HG03175 (cell line): ENCODE results near the gene THTPA.

ENCODE experiments used
- ATAC-seq: cut with Tn5 transposase; IDR thresholded peaks from one replicate; pipeline ENCODE4 v1.9.1; 2021; ENCODE audit warnings: mild to moderate bottlenecking, moderate library complexity; ENCODE audit not compliant: unreplicated experiment

THTPA gene, protein sequence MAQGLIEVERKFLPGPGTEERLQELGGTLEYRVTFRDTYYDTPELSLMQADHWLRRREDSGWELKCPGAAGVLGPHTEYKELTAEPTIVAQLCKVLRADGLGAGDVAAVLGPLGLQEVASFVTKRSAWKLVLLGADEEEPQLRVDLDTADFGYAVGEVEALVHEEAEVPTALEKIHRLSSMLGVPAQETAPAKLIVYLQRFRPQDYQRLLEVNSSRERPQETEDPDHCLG

DNA sequence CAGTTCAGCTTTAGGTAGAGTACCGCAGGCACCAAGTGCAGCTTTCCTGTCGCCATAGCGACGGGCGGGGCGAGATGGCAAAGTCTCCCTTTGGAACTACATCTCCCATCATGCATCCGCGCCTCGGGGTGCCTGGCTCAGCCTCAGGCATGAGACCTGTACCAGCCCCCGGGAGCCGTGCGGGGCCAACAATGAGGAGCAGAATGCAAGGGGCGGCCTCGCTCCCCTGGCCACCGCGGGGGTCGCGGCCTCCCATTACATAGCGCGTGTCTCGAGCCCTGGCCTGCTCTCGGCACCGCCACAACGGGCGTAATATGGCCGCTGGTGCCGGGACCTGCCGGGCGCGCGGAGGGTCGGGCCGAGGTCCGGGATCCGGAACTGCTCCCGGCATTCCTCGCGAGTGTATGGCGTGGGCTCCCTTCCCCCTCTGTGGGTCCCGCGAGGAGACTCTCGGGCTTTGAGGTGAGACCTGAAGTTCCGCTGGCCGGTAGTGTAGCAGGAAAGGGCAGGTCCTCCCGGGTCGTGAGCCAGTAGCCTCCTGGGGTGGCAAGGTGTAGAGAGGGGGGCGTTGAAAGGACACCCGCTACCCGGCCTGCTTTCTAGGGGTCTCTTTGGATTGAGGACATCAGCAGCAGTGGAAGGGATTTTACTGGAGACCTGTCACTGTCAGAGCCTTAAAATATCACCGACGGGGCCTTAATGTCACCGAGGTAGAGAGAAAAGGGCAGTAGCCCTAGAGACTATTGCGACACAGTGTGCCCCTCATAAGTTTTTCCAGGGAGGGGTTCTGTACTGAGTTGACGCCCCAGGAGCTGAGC, at the start of gene THTPA:
THTPA (plus strand) TSS at position 390 of the 818 bp plus-strand sequence. CDS start 487 bp downstream, outside the sequence.
- ATAC-seq, result peak; percentile 89

DNA sequence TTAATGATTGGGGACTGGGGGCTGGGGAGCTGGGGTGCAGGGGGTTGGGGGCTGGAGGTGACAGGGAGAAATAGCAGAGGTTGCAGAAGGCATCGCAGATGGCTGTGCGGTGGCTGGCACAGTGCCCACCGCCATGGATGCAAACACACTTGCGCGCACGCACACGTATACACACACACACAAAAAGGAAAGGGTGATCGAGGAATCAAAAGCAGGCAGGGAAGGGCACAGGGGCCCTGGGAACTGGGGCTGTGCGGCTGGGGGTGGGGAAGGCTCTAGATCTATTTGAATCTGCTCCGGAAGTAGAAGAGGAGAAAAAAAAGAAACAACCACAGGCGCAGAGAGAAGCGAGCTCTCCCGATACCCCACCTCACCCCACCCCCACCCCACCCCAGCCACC, 43.9 kb upstream of the THTPA start:
- ATAC-seq, result no peak

DNA sequence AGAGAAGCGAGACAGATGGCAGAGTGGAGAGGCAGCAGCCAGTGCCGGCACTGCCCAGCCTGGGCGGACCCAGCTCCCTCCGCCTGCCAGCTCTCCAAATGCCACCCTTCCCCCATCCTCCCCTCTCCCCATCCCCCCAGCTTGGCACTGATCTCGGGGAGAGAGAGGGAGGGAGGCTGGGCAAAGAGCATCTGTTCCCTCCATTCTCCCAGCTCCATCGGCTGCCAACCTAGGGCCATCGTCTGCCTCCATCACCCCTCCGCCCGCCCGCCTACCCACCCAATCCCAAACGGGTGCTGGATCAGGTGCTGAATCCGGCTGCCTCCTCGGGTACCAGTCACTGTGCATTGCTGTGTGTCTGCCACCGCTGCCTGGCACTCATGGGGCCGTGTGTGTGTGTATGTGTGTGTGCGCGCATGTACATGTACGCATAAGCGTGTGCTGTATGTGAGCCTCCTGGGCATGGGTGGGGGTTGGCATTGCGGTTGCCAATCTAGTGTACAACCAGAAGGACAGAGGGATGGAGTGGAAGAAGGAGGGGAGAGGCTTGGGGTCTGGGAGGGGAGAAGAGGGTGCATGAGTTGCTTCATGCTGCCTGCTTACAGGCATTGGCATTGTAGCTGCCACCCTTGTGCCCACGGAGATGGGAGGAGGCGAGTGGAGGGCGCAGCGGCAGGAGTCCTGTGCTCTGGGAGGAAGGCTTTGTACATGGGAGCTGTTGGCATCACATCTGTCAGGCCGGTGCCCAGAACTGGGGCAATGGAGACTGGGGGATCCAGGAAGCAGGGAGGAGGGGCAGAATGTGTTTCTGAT, 42.9 kb upstream of the THTPA start:
- no peak for ATAC-seq

DNA sequence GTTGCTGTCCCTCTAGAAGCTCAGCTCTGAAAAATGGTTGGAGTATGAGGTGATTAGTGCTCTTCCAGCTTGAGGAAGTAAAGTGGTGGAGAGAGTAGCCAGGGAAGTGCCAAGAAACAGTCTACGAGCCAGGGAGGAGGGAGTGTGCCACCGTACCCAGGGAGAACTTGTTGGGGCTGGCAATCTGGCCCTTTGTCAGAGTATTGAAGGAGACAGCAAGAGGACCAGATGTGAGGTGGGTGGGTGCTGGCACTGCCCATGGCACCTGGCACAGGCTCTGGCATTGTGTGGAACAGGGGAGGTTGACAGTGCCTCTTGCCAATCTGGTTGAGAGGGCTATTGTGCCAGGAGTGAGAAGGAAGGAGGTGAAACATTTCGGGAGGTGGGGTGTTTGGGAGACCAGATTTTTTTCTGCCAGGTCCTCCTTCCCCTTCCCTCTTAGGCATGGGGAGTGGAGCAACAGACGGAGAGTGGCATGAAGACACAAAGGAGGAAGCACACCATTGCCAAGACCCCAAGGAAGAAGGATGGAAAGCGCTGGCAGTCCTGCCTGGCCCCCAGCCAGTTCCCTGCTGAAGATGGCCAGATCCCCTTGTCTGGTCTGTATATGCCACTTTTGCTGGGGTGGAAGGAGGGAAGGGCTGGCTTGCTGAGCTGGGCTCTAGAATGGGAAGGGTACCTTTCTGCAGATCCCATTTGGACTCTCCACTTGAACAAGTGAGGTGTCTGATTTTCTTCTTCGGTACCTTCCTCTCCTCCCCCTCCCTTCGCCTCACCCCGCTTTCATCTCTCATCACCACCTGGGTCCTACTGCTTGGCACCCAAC, 42.0 kb upstream of the THTPA start:
- no peak for ATAC-seq

DNA sequence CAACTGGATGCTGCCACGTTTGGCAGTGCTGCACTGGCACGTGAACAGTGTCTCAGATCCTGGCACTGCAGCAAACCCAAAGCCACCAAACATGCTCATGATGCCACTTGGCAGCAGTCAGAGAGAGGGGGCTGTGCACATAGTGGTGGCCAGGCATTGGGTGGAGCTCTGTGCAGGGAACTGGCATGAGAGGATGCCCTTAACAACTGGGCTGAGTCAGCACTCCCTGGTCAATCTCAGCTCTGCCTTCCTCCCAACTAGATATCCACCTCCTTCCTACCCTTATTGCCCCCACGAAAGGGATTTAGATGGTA, 41.5 kb upstream of the THTPA start:
- ATAC-seq, result no peak

DNA sequence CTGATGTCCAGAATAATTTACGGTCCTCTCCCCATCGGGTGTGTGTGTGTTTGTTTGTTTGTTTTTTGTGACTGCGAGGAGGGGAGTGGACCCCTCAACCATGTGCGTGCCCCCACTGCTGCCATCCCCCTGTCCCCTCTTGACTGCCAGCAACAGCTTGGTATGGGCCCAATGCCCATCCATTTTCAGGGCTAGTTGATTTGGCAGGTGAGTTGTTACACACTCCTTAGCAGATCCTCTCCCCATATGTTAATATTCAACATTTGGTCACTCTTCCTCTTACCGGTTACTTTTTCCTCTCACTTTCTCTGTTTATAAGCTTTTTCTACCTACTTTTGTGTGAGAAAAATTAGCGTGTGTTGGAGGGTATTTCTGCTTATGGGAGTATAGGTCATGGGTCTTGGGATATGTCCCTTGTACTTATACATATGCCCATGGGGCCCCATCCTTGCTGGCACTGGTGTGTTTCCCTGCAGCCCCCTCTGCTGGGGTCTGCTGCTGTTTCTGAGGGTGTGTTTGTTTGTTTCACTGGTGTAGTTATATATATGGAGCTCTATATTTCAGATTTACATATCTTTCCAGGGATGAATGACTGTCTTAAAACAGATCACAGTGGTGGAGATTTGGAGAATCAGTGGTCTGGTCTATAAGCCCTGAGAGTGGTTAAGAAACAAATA, 38.3 kb upstream of the THTPA start:
- ATAC-seq, result no peak

DNA sequence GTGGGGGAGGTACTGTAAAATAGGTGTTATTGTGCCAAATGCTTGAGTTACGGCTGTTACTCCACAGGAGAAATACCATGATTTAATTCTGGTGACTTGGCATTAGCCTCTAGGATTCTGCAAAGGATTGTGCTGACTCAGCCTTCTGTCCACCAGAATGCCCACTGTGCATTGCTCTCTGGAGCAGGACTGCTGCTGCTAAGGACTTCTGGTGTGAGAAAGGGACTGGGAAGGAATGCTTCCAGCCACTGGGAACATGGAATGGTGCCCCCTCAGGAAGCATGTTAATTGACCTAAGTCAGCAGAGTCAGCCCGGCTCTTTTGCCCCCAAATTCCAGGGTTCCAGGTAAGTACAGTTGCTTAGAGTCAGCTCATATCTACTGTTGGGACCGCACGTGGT, 37.4 kb upstream of the THTPA start:
- ATAC-seq, result no peak

DNA sequence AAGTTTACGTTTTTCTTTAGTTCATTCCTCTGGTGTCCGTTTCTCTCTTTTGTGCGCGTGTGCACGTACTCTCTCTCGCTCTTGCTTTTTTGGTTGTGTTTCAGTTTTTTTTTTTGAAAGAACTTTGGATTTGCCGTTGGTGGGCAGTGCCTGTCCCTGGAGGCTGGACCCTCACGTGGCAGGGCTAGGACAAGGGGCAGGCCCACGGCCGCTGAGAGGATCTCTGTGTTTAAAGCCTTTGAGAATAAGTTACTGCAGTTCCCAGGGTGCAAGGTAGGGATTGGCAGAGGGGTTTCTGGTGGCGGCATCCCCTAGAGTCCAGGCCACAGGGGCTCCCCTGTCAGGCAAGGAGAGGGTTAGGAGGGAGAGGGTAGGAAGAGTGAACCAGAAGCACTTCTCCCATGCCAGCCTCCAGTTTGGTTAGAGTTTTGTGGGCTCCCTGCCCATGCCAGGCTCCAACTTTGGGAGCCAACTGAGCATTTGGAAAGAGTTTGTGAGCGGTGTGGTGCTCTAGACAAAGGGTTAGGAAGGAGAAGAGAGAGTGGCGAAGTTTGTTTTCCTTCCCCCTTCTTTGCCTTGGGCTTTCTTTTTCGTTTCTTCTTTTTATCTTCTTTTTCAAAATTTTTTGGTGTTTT, 35.1 kb upstream of the THTPA start:
- no peak for ATAC-seq

DNA sequence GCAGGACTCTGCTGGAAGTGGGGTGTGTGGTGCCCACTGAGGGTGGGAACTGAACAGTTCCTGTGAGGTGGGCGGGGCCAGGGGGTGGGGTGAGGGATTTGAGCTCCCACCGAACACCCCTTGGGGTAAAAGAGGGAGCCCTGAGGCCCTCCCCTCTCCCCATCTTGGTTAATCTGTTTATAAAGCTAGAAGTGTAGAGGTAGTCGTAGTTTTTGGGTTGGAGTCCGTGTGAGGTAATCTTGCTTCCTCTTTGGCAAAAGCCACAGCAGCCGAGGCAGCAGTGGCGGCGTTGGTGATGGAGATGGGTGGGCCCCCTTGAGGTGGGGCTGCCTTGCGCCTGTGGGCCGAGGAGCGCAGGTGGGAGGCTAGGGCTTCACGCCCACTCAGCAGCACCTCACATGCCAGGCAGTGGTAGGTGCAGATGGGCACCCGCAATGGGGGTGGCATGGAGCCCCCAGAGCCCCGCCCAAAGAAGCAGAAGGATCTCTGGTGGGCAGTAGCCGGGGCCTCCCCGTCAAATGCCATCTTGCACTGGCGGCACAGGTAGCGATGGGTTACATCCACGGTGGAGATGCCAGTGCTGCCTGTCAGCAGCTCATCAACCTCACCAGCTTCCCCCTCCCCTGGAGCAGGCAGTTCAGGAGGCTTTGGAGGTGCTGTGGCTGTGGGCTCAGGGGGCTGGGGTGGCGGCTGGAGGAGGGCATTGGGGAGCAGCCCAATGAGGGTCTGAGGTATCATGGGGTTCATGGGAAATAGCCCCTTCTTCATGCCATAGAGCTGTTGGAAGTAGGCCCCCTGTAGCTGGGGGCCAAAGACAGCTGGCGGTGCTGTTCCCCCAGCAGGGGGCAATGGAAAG, 34.1 kb upstream of the THTPA start:
- ATAC-seq, result no peak

DNA sequence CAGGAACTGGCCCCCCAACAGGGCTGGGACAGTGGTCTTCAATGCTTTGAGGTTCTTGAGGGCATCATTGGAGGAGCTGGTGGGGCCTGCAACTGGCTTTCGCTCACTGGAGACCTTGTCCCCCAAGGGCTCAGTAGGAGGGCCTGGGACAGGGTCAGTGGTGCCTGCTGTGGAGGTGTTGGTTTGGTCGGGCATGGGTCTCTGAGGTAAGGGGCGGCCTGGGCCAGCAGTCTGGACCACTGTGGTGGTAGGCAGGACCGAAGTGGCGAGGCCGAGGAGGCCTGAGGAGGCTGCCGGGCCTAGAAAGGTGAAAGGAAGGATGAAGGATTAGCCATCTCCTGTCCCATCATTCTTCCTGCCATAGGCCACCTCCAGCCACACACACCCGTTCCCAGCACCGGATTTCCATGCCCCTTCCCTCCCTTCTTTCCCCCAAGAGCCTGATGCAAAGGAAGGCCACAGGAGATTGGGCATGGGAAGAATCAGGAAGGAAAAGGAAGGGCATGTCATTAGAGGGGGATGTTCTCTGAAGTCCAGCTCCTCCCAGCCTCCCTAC, 33.4 kb upstream of the THTPA start:
- ATAC-seq, result no peak

DNA sequence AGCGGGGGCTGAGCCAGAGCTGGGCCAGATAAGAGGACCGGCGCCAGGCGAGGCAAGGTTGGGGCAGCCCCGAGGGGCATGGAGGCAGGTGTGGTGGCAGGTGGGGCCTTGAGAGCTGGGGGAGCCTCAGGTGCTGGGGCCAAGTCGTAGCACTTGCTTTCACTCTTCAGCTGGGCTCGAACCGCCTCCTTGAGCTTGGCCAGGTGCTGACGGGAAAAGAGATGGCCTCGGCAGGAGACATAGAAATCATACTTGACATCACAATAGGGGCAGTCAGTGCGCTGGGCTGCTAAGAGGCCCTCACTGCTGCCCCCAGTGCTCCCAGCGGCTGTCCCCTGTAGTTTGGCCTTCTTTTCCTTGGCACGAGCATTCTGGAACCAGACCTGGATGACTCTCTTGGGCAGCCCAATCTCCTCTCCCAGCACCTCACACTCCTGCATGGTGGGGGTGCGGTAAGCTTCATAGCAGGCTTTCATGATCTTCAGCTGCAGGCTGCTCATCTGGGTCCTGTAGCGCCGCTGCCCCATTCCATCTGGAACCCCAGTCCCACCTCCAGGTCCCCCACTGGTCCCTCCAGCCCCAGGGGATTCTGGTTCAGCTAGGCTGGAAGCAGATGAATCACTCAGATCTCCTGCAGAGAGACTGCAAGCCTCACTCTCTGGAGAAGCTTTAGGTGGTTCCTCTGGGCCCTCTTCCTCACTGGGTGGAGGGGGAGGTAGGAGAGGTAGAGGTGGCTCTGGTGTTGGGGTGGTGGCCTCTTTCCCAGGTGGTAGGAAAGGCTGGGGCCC, 32.6 kb upstream of the THTPA start:
- ATAC-seq, result no peak

DNA sequence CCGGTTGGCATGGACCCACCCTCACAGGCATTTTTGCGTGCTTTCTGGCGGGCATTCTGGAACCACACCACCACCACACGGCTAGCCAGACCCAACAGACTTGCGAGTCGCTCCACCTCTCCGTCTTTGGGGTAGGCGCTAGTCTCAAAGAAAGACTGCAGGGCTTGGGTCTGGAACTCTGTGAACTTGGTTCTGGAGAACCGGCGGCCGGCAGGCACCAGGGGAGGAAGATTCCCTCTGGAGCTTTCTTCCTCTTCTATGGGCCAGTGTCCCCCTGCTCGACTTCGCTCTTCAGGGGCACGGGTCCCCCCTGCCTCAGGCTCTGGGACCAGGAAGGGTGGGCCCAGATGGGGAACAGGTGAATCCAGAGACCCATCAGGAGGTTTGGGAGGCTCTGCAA, 31.1 kb upstream of the THTPA start:
- ATAC-seq, result no peak

DNA sequence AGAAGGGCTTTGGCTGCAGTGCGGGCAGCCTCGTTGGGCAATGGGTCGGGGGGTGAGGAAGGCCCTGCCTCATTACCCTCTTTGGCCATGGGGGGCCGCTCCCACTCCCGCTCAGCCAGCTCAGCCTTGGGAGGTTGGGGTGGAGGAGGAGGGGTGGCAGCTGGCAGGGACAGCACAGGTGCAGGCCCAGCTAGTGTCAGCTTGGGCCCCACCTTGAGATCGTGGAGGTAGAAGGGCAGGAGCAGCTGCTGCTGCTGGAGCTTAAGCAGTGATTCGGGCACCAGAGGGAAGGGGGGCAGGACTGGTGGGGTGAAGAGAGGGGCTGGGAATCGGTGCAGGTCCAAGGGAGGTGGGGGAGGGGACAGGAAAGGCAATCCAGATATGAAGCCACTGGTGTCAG, 30.5 kb upstream of the THTPA start:
- ATAC-seq, result no peak

DNA sequence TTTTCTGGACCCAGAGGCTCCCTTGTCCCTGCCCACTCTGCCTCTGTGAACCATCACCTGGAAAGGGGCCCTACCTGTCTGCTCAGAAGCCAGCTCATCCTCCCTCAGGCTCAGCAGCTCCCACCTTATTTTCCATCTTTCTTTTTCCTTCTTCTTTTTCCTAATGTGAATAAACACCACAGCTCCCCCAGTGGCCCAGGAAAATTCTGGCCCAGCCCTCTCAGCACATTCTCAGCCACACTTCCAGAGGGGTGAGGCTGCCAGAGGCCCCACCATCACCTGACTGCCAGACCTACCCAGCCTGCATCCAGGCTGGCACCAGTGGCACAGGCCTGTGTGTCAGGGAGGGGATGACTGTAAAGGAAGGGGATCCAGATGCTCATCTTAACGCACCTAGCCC, 27.5 kb upstream of the THTPA start:
- ATAC-seq, result no peak

DNA sequence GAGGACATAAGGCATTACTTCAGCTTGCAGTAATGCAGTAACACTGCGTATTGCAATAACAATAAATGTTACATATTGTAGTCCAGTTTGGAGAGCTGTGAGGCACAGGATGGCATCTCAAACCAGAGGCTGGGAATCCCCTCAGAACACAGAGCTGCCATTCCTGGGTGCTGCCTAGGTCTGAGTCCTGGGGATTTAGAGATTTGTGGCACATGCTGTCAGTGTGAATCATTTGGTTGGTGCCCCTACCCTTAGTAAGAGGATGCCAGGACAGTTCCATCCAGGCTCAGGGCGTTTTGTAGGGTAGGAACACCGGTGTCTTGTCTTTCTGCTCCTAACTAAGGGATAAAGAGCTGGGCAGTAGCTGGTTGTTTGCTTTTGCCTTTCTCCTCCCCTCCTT, 27.1 kb upstream of the THTPA start:
- no peak for ATAC-seq

DNA sequence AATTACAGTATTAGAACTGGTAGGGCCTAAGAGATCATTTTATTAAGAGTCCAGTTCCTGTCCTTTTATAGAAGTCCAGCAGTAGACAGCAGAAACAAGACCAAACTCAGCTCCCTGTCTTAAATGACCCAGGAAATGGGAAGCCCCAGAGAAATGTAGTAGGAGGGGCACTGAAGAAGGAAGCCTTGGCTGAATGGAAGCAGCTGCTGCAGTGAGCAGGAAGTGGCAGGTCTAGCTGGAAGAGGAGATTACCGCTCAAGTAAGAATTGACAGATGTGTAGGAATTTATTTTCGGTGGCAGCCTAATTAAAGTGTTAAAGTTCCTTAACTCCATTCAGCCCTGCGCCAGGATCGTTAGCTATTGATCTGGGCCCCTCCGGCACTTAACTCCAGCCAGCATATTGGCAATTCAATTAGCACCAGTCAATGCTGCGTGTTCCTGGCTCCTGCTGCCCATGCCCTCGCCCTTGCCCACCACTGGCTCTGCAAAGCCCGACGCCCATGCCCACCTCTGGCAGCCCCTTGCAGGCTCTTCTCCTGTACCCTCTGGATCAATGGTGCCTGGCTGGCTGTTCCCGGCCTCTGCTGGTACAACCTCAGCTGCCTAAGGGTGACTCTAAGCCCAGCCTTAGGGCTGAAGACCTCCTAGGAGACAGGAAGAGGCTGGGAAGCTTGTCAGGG, 25.6 kb upstream of the THTPA start:
- no peak for ATAC-seq

DNA sequence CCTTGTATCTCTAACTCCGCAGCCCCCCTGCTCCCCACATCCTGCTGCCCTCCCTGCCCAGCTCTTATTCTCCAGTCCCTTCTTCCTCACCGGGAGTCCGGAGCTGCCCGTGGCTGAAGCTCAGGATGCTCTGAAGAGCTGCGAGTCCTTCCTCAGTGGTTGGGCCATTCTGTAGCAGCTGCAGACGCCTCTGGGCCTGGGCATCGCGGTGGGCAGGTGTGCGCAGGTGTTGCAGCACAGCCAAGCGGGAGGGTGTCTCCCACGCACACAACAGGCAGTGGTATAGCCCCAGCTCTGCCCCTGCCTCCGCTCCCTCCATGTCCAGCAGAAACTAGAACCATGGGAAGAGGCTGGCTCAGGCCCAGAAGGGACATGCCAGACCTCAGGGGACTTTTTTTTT, 24.7 kb upstream of the THTPA start:
- ATAC-seq, result no peak
